Spleen (tissue), 11 donors: Measurements from ENCODE around the gene AKNAD1. TPM values are rescaled to one million over a fixed set of nuclear protein-coding genes. Genes with fewer than 3 reads are reported as not detected.

Experiments
- DNase-seq: peaks from one replicate; pipeline ENCODE4 v3.0.0-alpha.2; 2020
- H3K27ac ChIP-seq, 8 donors: fragments of 200-600 bp; sonication (generic) in 7 of 8; 1 replicate in 4 of 8; 2 replicates in 4 of 8; pipeline versions ENCODE4 v1.5.0 to v1.8.0; 2016 to 2021; ENCODE audit warnings: inconsistent platforms in 4 of 8, mild to moderate bottlenecking in 4 of 8, moderate library complexity in 1 of 8
- H3K27me3 ChIP-seq, 7 donors: fragments of 200-600 bp; sonication (generic) in 6 of 7; replicated peaks in 1 of 7; 1 replicate in 4 of 7; 2 replicates in 3 of 7; pipeline versions ENCODE4 v1.5.0 to v1.8.0; 2016 to 2021; ENCODE audit warnings: inconsistent platforms in 3 of 7, mild to moderate bottlenecking in 1 of 7
- H3K36me3 ChIP-seq, 6 donors: fragments of 200-600 bp; sonication (generic) in 5 of 6; 1 replicate in 4 of 6; 2 replicates in 2 of 6; pipeline versions ENCODE4 v1.5.0 to v1.8.0; 2016 to 2021; ENCODE audit warnings: inconsistent platforms in 2 of 6
- H3K4me1 ChIP-seq, 6 donors: fragments of 200-600 bp; sonication (generic) in 5 of 6; 1 replicate in 3 of 6; 2 replicates in 3 of 6; pipeline versions ENCODE4 v1.5.0 to v1.8.0; 2016 to 2021; ENCODE audit warnings: inconsistent platforms in 3 of 6
- H3K4me3 ChIP-seq, 8 donors: fragments of 200-600 bp; sonication (generic) in 7 of 8; 1 replicate in 4 of 8; 2 replicates in 4 of 8; pipeline versions ENCODE4 v1.5.0 to v1.8.0; 2016 to 2021; ENCODE audit warnings: inconsistent platforms in 4 of 8, mild to moderate bottlenecking in 4 of 8, moderate library complexity in 2 of 8
- H3K9me3 ChIP-seq, 8 donors: fragments of 200-600 bp; sonication (generic) in 7 of 8; 1 replicate in 4 of 8; 2 replicates in 4 of 8; pipeline versions ENCODE4 v1.5.0 to v1.8.0; 2016 to 2021; ENCODE audit warnings: inconsistent platforms in 4 of 8
- CTCF ChIP-seq, 11 experiments: fragments of 200-600 bp in 7 of 11; fragments of 450-650 bp in 4 of 11; sonication (generic) in 4 of 11; IDR thresholded peaks in 8 of 11; conservative IDR thresholded peaks in 3 of 11; 1 replicate in 7 of 11; 2 replicates in 4 of 11; pipeline versions ENCODE4 v1.4.0 to v1.8.0; 2016 to 2021; ENCODE audit warnings: antibody characterized with exemption in 11 of 11, inconsistent platforms in 4 of 11, mild to moderate bottlenecking in 1 of 11
- POLR2A ChIP-seq, 3 donors: fragments of 450-650 bp; IDR thresholded peaks; one replicate each; pipeline ENCODE4 v1.5.1; 2017; ENCODE audit warnings: antibody characterized with exemption in 3 of 3, mild to moderate bottlenecking in 1 of 3
- POLR2AphosphoS5 ChIP-seq, 3 donors: sonication (generic); formaldehyde crosslinking; IDR thresholded peaks; one replicate each; pipeline ENCODE4 v1.5.1; 2017; ENCODE audit warnings: antibody characterized with exemption in 3 of 3
- whole genome bisulfite sequencing, 5 donors: extraction: QIAGEN DNeasy Blood & Tissue Kit in 3 of 5; methylation state at CpG; one replicate each; pipeline versions ENCODE4 v1.1.5 to v1.1.7; 2013 to 2018; 5-methylcytosine and 5-hydroxymethylcytosine counted together
- intact Hi-C: fragments of 100-400 bp; cut with DNase I; formaldehyde crosslinking; loops from one replicate; pipeline ENCODE4 v1.15.0; 2023; ENCODE audit warnings: low total_unique reads
- polyA plus RNA-seq, 3 donors: library from polyadenylated mRNA; stranded (reverse); fragments of 200-250 nt; gene quantifications; one replicate each; pipeline ENCODE4 v1.2.1, GENCODE V29; 2013
- total RNA-seq, 7 donors: library from RNA; depleted of rRNA in 3 of 7; stranded (reverse); fragments of >200 nt in 3 of 7; fragmentation: NEBNext Ultra II Directional in 4 of 7; extraction: Animal tissue kit (Norgen Biotek cat#: 25700) in 4 of 7; gene quantifications; one replicate each; pipeline versions ENCODE4 v1.1.0 to v1.2.1, GENCODE V29; 2016 to 2021
- donor health status: healthy with polysubstance abuse.
- donor health status: DM: no; HTN: no; CAD: no; lungs with moderate emphysema.
- donor health status: DM: no; HTN: no; CAD: no.
- donor health status: Bipolar disorder and iron deficiency.
- donor health status: healthy.
- donor health status: DM: no; HTN: no; CAD: no.
- donor health status: DM: yes; HTN: yes; CAD: no.

AKNAD1 gene
- total and polyA plus RNA-seq, 10 donors: 0.03 to 0.11 TPM; not detected in 8

- intact Hi-C loops: no loop called here
- Histone ChIP-seq H3K27ac (peak overlapping the region in 1 of 8 donors; percentile 8), H3K9me3 (no peaks in the 10 kb centered on the region), H3K4me1 (peaks cover 0 to 8% (median 0%) of the 10 kb centered on the region in 6 donors), H3K27me3 (no peaks in the 10 kb centered on the region), H3K4me3 (no peak overlapping the region), H3K36me3 (peaks cover 0 to 100% (median 59%) of the 10 kb centered on the region in 6 donors)
- DNase-seq: no peak
- no peak for TF ChIP-seq CTCF (IDR thresholded peaks at IDR 0.05 in 8 of 11, conservative IDR thresholded peaks at IDR 0.05 in 3 of 11)
Observed at GRCh38 chr1:108777839-108778238, 79.1 kb downstream of the AKNAD1 start.

GRCh38 chr1:108767708-108768107 is 89.2 kb downstream of the AKNAD1 start:
- no peaks in the 10 kb centered on the region for H3K27me3 ChIP-seq
- 92 to 98% (median 94%) methylated on average over 3 of the region's 3 CpGs for WGBS, 5 donors
- no peak overlapping the region for H3K27ac ChIP-seq
- DNase-seq: no peak
- intact Hi-C loops: no loop called here
- TF ChIP-seq POLR2A (IDR thresholded peaks at IDR 0.05) (no peak), CTCF (IDR thresholded peaks at IDR 0.05 in 8 of 11, conservative IDR thresholded peaks at IDR 0.05 in 3 of 11) (no peak), POLR2AphosphoS5 (IDR thresholded peaks at IDR 0.05) (no peak)
- H3K4me3 ChIP-seq: no peak overlapping the region
- peaks cover 0 to 7% (median 0%) of the 10 kb centered on the region in 6 donors for H3K4me1 ChIP-seq
- no peaks in the 10 kb centered on the region for H3K9me3 ChIP-seq
- H3K36me3 ChIP-seq: peaks cover 0 to 84% (median 33%) of the 10 kb centered on the region in 6 donors

GRCh38 chr1:108767115-108767514 is 89.8 kb downstream of the AKNAD1 start:
- TF ChIP-seq POLR2A (IDR thresholded peaks at IDR 0.05) (no peak), CTCF (IDR thresholded peaks at IDR 0.05 in 8 of 11, conservative IDR thresholded peaks at IDR 0.05 in 3 of 11) (no peak), POLR2AphosphoS5 (IDR thresholded peaks at IDR 0.05) (no peak)
- WGBS, 5 donors: 27 to 46% (median 37%) methylated on average over 1 of the region's 1 CpG
- intact Hi-C loops: no loop called here
- no peaks in the 10 kb centered on the region for H3K9me3 ChIP-seq
- DNase-seq: no peak
- H3K4me1 ChIP-seq: peaks cover 0 to 7% (median 0%) of the 10 kb centered on the region in 6 donors
- no peak overlapping the region for H3K27ac ChIP-seq
- no peak overlapping the region for H3K4me3 ChIP-seq
- H3K27me3 ChIP-seq: no peaks in the 10 kb centered on the region
- H3K36me3 ChIP-seq: peaks cover 0 to 87% (median 34%) of the 10 kb centered on the region in 6 donors

Other genes starting within 250 kb of the AKNAD1 start
- 10 to 100 TPM in 6 of 7 donors, 1 to 10 TPM in 1; 7.3 to 16.5 (median 11.5) TPM for gene HENMT1, start 196.0 kb downstream of the AKNAD1 start, total RNA-seq
- 10 to 100 TPM in 2 of 3 donors, 1 to 10 TPM in 1; 9.2 to 11.2 (median 10.9) TPM for gene HENMT1, start 196.0 kb downstream of the AKNAD1 start, polyA plus RNA-seq
- gene PRPF38B, start 164.8 kb downstream of the AKNAD1 start, total RNA-seq: 10 to 100 TPM; 51.2 to 84.8 (median 66.0) TPM
- 10 to 100 TPM; 28.7 to 54.0 (median 42.0) TPM for gene PRPF38B, start 164.8 kb downstream of the AKNAD1 start, polyA plus RNA-seq
- under 1 TPM in 3 of 7 donors, not detected in 4; 0.32 to 0.98 (median 0.43) TPM for gene FNDC7, start 144.2 kb downstream of the AKNAD1 start, total RNA-seq
- under 1 TPM in 1 of 3 donors, not detected in 2; 0.04 TPM for gene FNDC7, start 144.2 kb downstream of the AKNAD1 start, polyA plus RNA-seq
- 100 to 1,000 TPM in 2 of 7 donors, 10 to 100 TPM in 5; 58.6 to 157 (median 73.3) TPM for gene STXBP3, start 110.4 kb downstream of the AKNAD1 start, total RNA-seq
- 10 to 100 TPM; 29.5 to 36.0 (median 35.4) TPM for gene STXBP3, start 110.4 kb downstream of the AKNAD1 start, polyA plus RNA-seq
- 1 to 10 TPM; 1.6 to 7.7 (median 4.0) TPM for gene GPSM2, start 19.9 kb upstream of the AKNAD1 start, total RNA-seq
- gene GPSM2, start 19.9 kb upstream of the AKNAD1 start, polyA plus RNA-seq: 1 to 10 TPM in 1 of 3 donors, under 1 TPM in 2; 0.67 to 1.7 (median 0.93) TPM
- gene CLCC1, start 106.4 kb upstream of the AKNAD1 start, total RNA-seq: 10 to 100 TPM; 16.5 to 30.0 (median 25.6) TPM
- gene CLCC1, start 106.4 kb upstream of the AKNAD1 start, polyA plus RNA-seq: 1 to 10 TPM; 5.9 to 7.3 (median 6.3) TPM
- 10 to 100 TPM in 6 of 7 donors, 1 to 10 TPM in 1; 9.8 to 20.1 (median 14.6) TPM for gene WDR47, start 185.0 kb upstream of the AKNAD1 start, total RNA-seq
- 1 to 10 TPM; 1.9 to 3.5 (median 2.2) TPM for gene WDR47, start 185.0 kb upstream of the AKNAD1 start, polyA plus RNA-seq
- gene TAF13, start 218.9 kb upstream of the AKNAD1 start, total RNA-seq: 10 to 100 TPM; 18.0 to 32.5 (median 24.5) TPM
- gene TAF13, start 218.9 kb upstream of the AKNAD1 start, polyA plus RNA-seq: 10 to 100 TPM in 2 of 3 donors, 1 to 10 TPM in 1; 9.0 to 22.5 (median 12.5) TPM
- gene TMEM167B, start 233.7 kb upstream of the AKNAD1 start, total RNA-seq: 10 to 100 TPM; 23.1 to 48.2 (median 45.2) TPM
- 10 to 100 TPM; 19.1 to 20.4 (median 19.7) TPM for gene TMEM167B, start 233.7 kb upstream of the AKNAD1 start, polyA plus RNA-seq